ENCODE measurements around the gene PSMD5.

Gene PSMD5

DNA sequence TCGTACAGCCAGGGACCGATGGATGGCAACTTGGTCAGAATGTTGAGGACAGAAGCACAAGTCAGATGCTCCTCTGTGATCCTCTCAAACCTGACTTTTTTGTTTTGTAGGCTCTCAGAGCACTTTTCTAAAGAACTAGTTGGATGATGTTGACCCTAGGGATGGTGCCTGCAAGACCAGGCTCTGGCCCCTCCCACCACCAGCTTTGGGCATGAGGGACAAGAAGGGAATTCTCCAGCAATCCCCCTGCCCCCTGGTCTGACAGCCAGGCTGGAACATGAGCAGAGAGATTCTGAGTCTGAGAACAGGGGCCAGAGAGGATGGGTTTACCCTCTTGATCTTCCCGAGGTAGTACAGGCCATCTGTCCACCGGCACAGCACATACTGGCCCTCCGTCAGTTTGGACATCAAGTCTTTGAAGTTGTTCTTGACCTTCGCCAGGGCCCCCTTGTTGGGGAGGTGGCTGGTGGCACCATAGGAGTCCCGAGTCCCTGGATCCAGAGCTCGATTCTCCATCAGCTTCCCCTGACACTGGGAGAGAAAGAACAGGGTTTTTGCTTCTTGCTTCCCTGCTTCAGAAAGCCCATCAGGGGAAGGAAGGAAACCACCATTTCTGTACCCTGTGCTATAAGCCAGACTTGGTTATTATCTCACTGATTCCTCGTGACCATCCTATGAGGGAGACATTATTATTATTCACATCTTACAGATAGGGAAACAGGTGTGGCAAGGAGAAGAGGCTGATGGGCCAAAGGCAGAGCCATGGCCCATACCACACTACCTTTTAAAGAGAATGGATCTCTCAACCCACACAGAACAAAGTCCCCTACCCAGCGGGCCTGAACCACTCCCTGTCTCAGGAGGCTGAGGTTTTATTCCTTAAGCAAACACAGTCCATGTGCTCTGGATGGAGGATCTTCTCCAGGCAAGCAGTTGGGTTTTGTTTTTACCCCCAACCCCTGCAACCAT is 31.8 kb upstream of the PSMD5 start:
- peaks cover 20% of the 10 kb centered on the region for H3K36me3 ChIP-seq (ENCODE audit: control insufficient read depth, insufficient read depth, low read length)
- H3K4me3 ChIP-seq (ENCODE audit: insufficient read depth, low read depth, low read length, poor library complexity, severe bottlenecking) = no peak overlapping the region
- H3K27me3 ChIP-seq (replicated peaks; ENCODE audit: control insufficient read depth, insufficient read depth, low read length, poor library complexity, severe bottlenecking) = no peaks in the 10 kb centered on the region
- DNase-seq = no peak
- H3K9me3 ChIP-seq (ENCODE audit: control insufficient read depth, low read length) = no peaks in the 10 kb centered on the region
- peak overlapping the region; percentile 93 for H3K27ac ChIP-seq (ENCODE audit: insufficient read depth, low read length, poor library complexity, severe bottlenecking)
- peaks cover 46% of the 10 kb centered on the region for H3K4me1 ChIP-seq (ENCODE audit: control insufficient read depth, insufficient read depth, low read length, poor library complexity, severe bottlenecking)

DNA sequence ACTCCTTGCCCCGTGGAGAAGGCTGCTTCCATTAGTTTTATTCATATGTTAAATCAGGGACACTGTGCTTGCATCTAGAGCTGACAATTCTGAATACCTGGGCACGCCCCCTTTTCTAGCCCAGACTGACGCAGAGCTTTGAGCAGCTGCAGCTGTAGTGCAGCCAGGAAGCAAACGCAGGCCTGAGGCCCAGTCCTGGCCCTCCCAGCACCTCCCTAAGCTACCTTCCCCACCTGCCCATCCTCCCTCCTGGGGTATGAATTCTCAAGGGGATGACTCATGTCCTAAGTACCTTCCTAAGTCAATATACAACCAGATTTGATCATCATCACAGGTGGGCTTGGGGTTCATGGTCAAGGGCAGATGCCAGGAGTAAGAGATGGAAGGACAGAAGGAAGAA is 30.8 kb upstream of the PSMD5 start:
- no peaks in the 10 kb centered on the region for H3K27me3 ChIP-seq (replicated peaks; ENCODE audit: control insufficient read depth, insufficient read depth, low read length, poor library complexity, severe bottlenecking)
- peak overlapping the region; percentile 41 for H3K27ac ChIP-seq (ENCODE audit: insufficient read depth, low read length, poor library complexity, severe bottlenecking)
- peaks cover 20% of the 10 kb centered on the region for H3K36me3 ChIP-seq (ENCODE audit: control insufficient read depth, insufficient read depth, low read length)
- peaks cover 41% of the 10 kb centered on the region for H3K4me1 ChIP-seq (ENCODE audit: control insufficient read depth, insufficient read depth, low read length, poor library complexity, severe bottlenecking)
- DNase-seq = no peak
- no peaks in the 10 kb centered on the region for H3K9me3 ChIP-seq (ENCODE audit: control insufficient read depth, low read length)
- no peak overlapping the region for H3K4me3 ChIP-seq (ENCODE audit: insufficient read depth, low read depth, low read length, poor library complexity, severe bottlenecking)

DNA sequence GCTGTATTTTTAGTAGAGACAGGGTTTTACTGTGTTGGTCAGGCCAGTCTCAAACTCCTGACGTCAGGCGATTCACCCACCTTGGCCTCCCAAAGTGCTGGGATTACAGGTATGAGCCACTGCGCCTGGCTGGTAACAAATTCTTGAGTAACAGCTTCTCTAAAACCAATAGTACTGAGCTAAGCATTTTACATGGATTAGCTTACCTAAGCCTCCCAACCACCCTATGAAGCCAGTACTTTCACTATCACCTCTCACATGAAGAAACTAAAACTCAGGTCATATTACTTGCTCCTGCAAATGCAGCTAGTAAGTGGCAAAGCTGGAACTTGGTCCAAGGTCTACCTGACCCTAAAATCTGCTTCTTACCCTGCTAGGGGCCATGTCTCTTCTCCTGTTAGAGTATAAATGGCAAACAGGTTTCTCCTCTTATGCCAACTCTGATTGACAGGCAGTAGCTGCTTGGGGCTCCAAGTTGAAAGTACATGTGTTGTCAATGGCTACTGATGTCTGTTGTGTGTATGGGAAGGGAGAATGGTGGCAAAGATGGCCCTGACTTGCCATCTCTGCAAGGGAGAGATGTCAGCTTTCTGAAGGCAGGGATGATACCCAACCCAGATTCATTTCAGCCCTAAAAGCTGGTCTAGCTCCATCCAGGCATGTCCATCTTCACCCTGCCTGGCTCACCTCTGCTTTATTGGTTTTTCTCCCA is 30.2 kb upstream of the PSMD5 start:
- DNase-seq = no peak
- H3K4me3 ChIP-seq (ENCODE audit: insufficient read depth, low read depth, low read length, poor library complexity, severe bottlenecking) = no peak overlapping the region
- H3K4me1 ChIP-seq (ENCODE audit: control insufficient read depth, insufficient read depth, low read length, poor library complexity, severe bottlenecking) = peaks cover 40% of the 10 kb centered on the region
- H3K27ac ChIP-seq (ENCODE audit: insufficient read depth, low read length, poor library complexity, severe bottlenecking) = peak overlapping the region; percentile 41
- no peaks in the 10 kb centered on the region for H3K9me3 ChIP-seq (ENCODE audit: control insufficient read depth, low read length)
- no peaks in the 10 kb centered on the region for H3K27me3 ChIP-seq (replicated peaks; ENCODE audit: control insufficient read depth, insufficient read depth, low read length, poor library complexity, severe bottlenecking)
- H3K36me3 ChIP-seq (ENCODE audit: control insufficient read depth, insufficient read depth, low read length) = peaks cover 20% of the 10 kb centered on the region

DNA sequence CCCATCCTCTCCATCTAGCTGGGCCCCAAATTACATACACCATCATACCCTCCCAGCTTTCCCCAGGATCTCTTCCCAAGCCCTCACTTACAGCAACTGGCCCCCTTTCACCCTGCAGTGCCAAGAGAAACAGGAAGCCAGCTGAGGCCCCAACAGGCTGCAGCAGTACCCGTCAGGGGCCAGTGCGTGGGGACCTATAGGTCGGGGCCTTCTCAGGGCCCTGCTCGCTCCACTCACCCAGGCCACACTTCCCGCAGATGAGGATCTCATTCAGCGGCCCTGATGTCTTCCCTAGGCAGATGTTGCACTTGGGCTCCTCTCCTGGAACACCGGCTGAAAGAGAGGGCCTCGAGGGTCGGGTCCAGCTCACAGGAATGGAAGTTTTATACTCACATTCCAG is 27.5 kb upstream of the PSMD5 start:
- peak overlapping the region; percentile 74 for H3K27ac ChIP-seq (ENCODE audit: insufficient read depth, low read length, poor library complexity, severe bottlenecking)
- DNase-seq = no peak
- peaks cover 23% of the 10 kb centered on the region for H3K4me1 ChIP-seq (ENCODE audit: control insufficient read depth, insufficient read depth, low read length, poor library complexity, severe bottlenecking)
- no peaks in the 10 kb centered on the region for H3K27me3 ChIP-seq (replicated peaks; ENCODE audit: control insufficient read depth, insufficient read depth, low read length, poor library complexity, severe bottlenecking)
- H3K36me3 ChIP-seq (ENCODE audit: control insufficient read depth, insufficient read depth, low read length) = peaks cover 42% of the 10 kb centered on the region
- no peak overlapping the region for H3K4me3 ChIP-seq (ENCODE audit: insufficient read depth, low read depth, low read length, poor library complexity, severe bottlenecking)
- H3K9me3 ChIP-seq (ENCODE audit: control insufficient read depth, low read length) = no peaks in the 10 kb centered on the region

DNA sequence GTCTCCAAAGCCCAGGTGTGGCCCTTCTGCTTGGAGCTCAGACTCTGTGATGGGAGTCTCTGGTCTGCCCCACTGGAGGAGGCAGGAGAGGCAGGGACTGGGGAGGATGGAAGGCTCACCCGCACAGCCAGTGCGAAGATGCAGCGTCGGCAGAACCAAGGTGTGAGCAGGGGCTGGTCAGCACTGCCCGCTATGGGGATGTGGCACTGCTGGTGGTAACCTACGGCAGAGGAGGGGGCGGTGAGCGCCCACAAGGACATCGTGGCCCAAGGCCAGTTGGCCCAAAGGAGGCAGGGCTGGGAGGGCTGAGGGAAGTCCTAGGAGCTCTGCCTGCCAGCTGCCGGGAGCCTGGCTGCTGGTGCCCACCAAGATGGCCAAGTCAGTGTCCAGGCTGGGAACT is 27.0 kb upstream of the PSMD5 start:
- H3K27ac ChIP-seq (ENCODE audit: insufficient read depth, low read length, poor library complexity, severe bottlenecking) = peak overlapping the region; percentile 74
- peaks cover 45% of the 10 kb centered on the region for H3K36me3 ChIP-seq (ENCODE audit: control insufficient read depth, insufficient read depth, low read length)
- no peak overlapping the region for H3K4me3 ChIP-seq (ENCODE audit: insufficient read depth, low read depth, low read length, poor library complexity, severe bottlenecking)

DNA sequence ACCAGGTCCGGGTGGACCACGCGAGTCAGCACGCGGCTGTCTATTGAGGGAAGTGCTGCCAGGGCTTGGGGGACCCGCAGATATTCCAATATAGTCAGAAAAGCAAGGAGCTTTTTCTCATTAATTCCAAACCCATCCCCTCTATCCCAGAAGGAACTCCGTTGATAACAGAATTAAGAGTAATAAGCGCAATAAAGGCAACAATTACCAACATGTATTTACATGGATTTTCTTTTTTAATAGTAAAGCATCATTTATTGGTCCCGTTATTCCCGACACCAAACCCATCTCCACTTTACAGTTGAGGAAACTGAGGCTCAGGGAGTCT is 26.6 kb upstream of the PSMD5 start:
- no peaks in the 10 kb centered on the region for H3K27me3 ChIP-seq (replicated peaks; ENCODE audit: control insufficient read depth, insufficient read depth, low read length, poor library complexity, severe bottlenecking)
- H3K9me3 ChIP-seq (ENCODE audit: control insufficient read depth, low read length) = no peaks in the 10 kb centered on the region
- H3K27ac ChIP-seq (ENCODE audit: insufficient read depth, low read length, poor library complexity, severe bottlenecking) = peak overlapping the region; percentile 74
- H3K4me1 ChIP-seq (ENCODE audit: control insufficient read depth, insufficient read depth, low read length, poor library complexity, severe bottlenecking) = peaks cover 20% of the 10 kb centered on the region
- H3K4me3 ChIP-seq (ENCODE audit: insufficient read depth, low read depth, low read length, poor library complexity, severe bottlenecking) = peak overlapping the region; percentile 58
- H3K36me3 ChIP-seq (ENCODE audit: control insufficient read depth, insufficient read depth, low read length) = peaks cover 42% of the 10 kb centered on the region
- DNase-seq = no peak

More for the DNA sequence above, 27.0 kb upstream of the PSMD5 start:
- no peaks in the 10 kb centered on the region for H3K27me3 ChIP-seq (replicated peaks; ENCODE audit: control insufficient read depth, insufficient read depth, low read length, poor library complexity, severe bottlenecking)
- H3K4me1 ChIP-seq (ENCODE audit: control insufficient read depth, insufficient read depth, low read length, poor library complexity, severe bottlenecking) = peaks cover 23% of the 10 kb centered on the region
- DNase-seq = no peak
- no peaks in the 10 kb centered on the region for H3K9me3 ChIP-seq (ENCODE audit: control insufficient read depth, low read length)

DNA sequence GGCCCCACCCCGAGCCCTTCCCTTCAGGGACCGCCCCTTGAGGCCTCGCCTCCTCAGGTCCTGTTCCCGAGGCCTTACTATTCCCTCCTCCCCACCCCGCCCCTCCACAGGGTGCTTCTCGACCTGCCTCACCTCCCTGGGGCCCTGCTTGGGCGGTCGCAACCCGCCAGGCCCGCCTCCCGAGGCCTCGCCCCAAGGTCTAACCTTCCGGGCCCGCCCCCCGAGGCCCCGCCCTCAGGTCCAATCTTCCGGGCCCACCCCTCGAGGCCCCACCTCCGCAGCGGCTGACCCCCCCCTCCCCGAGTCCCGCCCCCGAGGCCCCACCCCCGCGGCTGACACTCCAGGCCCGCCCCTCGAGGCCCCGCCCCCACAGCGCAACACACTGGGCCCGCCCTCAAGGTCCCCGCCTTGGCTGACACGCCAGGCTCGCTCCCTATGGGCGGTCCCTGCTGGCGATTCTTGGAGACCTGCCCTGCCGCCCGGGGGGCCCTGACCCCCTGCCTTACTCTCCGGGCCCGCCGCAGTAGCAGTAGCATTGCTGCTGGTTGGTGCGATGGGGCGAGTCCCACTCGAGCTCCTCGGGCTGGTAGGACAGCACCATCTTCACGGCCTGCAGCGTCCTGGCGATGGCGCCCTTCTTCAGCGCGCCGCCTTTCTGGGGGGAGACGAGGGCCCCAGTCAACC is 26.1 kb upstream of the PSMD5 start:
- Histone ChIP-seq H3K4me3 (ENCODE audit: insufficient read depth, low read depth, low read length, poor library complexity, severe bottlenecking) (peak overlapping the region; percentile 58), H3K4me1 (ENCODE audit: control insufficient read depth, insufficient read depth, low read length, poor library complexity, severe bottlenecking) (peaks cover 18% of the 10 kb centered on the region), H3K9me3 (ENCODE audit: control insufficient read depth, low read length) (no peaks in the 10 kb centered on the region), H3K27ac (ENCODE audit: insufficient read depth, low read length, poor library complexity, severe bottlenecking) (peak overlapping the region; percentile 74), H3K36me3 (ENCODE audit: control insufficient read depth, insufficient read depth, low read length) (peaks cover 44% of the 10 kb centered on the region), H3K27me3 (replicated peaks; ENCODE audit: control insufficient read depth, insufficient read depth, low read length, poor library complexity, severe bottlenecking) (no peaks in the 10 kb centered on the region)
- DNase-seq = peak; percentile 95 to 97 (median 95)

DNA sequence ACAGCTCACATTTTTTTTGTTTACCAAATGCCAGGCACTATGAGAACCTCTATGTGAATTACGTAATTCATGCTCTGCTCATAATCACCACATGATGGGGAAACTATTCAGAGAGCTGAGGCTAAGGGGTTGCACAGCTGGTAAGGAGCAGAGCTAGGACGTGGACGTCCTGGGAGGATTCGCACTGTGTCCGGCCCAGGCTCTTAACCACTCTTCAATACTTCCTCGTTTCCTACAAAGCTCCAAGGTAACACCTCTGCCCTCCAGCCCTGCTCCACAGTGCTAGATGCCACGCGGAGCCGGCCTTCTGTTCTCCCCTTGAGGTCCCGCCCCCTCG is 25.6 kb upstream of the PSMD5 start:
- Histone ChIP-seq H3K36me3 (ENCODE audit: control insufficient read depth, insufficient read depth, low read length) (peaks cover 44% of the 10 kb centered on the region), H3K4me1 (ENCODE audit: control insufficient read depth, insufficient read depth, low read length, poor library complexity, severe bottlenecking) (peaks cover 18% of the 10 kb centered on the region), H3K4me3 (ENCODE audit: insufficient read depth, low read depth, low read length, poor library complexity, severe bottlenecking) (no peak overlapping the region), H3K27ac (ENCODE audit: insufficient read depth, low read length, poor library complexity, severe bottlenecking) (peak overlapping the region; percentile 66), H3K9me3 (ENCODE audit: control insufficient read depth, low read length) (no peaks in the 10 kb centered on the region), H3K27me3 (replicated peaks; ENCODE audit: control insufficient read depth, insufficient read depth, low read length, poor library complexity, severe bottlenecking) (no peaks in the 10 kb centered on the region)
- DNase-seq = no peak

DNA sequence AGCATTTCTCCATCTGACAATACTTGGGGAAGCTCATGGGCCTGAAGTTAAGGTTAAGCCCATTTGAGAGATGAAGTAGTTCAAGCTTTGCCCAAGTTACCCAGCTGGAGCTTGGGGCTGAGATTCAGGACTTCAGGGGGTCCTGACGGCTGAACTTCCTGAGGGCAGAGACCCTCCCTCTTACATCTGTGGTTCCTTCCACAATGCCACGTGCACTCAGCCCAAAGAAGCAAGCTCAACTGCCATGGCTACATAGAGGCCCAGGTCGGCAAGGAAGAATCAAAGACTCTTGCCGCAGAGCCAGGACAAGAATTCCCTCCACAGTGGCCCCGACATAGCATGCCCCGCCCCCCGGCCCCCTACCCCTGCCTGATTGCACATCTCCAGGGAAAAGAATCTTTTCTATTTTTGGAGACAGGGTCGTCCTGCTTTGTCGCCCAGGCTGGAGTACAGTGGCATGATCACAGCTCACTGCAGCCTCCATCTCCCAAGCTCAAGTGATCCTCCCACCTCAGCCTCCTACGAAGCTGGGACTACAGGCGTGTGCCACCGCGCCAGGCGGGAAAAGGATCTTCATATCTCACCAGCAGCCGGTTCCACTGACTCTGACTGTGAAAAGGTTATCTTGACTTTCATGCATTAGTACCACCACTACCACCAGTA is 25.1 kb upstream of the PSMD5 start:
- DNase-seq = no peak
- Histone ChIP-seq H3K36me3 (ENCODE audit: control insufficient read depth, insufficient read depth, low read length) (peaks cover 46% of the 10 kb centered on the region), H3K4me1 (ENCODE audit: control insufficient read depth, insufficient read depth, low read length, poor library complexity, severe bottlenecking) (peaks cover 14% of the 10 kb centered on the region), H3K27ac (ENCODE audit: insufficient read depth, low read length, poor library complexity, severe bottlenecking) (peak overlapping the region; percentile 66), H3K9me3 (ENCODE audit: control insufficient read depth, low read length) (no peaks in the 10 kb centered on the region), H3K4me3 (ENCODE audit: insufficient read depth, low read depth, low read length, poor library complexity, severe bottlenecking) (no peak overlapping the region), H3K27me3 (replicated peaks; ENCODE audit: control insufficient read depth, insufficient read depth, low read length, poor library complexity, severe bottlenecking) (no peaks in the 10 kb centered on the region)
